NCI-H526 (cell line): ENCODE results near the gene RACGAP1.

Experiments
- DNase-seq, 2 experiments: peaks; one replicate each; lab custom pipeline; 2025; lab: John Stamatoyannopoulos, UW

RACGAP1 gene

GRCh38 chr12:49954863-49955830 lies 70.1 kb downstream of the RACGAP1 start:
- DNase-seq = no peak

DNA sequence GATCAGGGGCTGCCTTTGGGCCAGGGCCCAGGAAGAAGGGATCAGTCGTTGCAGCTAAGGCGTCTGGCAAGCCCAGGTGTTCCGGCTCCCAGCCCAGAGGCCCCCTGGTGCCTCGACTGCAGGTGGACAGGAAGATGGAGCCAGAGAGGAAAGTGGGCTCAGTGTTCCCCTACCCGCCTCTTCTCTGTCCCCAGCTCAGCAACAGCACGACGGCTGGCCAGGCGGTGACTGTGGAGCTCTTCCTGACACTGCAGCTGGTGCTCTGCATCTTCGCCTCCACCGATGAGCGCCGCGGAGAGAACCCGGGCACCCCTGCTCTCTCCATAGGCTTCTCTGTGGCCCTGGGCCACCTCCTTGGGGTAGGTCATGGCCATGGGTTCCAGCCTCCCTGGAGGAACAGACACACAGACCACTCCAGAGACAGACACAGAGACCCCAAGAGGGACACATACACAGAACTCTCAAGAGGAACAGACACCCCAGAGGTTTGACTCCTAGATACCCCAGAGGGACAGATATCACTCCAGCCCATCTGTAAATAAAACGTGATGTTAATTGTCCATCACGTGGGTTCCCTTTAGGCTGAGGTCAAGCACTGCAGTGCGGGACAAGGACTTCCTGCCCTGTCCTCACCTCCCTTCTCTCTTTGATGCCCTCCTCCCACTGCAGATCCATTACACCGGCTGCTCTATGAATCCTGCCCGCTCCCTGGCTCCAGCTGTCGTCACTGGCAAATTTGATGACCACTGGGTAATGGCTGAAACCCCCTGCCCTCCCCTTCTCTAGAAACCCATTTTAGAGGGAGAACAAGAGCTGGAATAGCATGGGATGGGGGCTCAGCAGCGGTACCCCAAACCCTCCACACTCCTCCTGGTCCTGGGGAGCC lies 71.1 kb downstream of the RACGAP1 start:
- no peak for DNase-seq

- no peak for DNase-seq
Observed at GRCh38 chr12:49953151-49953550, 72.1 kb downstream of the RACGAP1 start.

- no peak for DNase-seq
Observed at GRCh38 chr12:49952391-49953055, 72.8 kb downstream of the RACGAP1 start.

GRCh38 chr12:49951411-49952240 lies 73.7 kb downstream of the RACGAP1 start:
- no peak for DNase-seq

DNA sequence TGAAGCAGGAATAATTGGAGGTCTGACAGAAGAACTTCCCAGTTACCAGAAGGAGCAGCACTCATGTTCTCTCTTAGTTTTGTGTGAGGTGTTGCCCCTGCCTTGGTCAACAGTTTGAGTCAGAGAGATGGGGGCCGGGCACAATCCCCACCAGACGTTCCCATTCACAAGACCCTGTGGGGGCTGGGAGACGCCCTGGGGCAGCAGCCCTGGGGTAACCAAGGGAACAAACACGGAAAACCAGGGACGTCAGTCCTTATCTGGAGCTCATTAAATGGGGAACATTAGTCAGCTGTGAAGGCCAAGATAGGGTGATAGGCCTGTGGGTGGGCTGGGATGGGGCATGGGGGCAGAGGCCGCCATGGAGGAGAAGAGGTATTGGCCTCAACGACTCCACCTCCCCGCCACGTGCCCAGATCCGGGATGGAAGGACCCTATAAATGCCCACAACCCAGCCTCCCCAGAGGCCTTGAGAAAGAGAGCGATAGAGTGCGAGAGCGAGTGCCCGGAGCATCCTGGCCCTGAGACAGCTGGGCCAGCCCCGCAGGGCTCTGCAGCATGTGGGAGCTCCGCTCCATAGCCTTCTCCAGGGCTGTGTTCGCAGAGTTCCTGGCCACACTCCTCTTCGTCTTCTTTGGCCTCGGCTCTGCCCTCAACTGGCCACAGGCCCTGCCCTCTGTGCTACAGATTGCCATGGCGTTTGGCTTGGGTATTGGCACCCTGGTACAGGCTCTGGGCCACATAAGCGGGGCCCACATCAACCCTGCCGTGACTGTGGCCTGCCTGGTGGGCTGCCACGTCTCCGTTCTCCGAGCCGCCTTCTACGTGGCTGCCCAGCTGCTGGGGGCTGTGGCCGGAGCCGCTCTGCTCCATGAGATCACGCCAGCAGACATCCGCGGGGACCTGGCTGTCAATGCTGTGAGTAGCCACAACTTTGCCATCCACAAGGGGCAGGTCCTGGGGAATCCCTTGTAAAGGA lies 74.7 kb downstream of the RACGAP1 start, which contains the start of gene AQP2:
Gene AQP2, plus strand, starts transcription at position 465 of the 979 bp plus-strand sequence. Its CDS starts 94 bp downstream, at position 559.
- DNase-seq = no peak

DNA sequence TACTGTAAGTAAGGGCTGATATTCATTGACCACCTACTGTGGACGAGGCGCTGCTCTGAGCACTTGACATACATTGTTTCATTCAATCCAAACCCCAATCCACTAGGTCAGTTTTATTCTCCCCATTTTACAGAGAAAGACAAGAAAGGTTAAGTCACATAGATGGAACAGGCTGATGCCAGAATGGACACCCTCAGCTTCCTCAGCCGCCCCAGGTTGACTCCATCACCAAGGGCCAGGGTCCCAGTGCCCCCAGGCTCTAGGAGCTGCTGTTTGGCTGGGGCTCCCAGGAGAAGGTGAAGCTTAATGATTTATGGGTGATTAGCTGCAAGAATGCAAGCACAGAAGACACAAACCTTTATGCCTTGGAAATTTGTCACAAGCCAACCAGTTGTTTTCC lies 75.4 kb downstream of the RACGAP1 start:
- DNase-seq = no peak

DNA sequence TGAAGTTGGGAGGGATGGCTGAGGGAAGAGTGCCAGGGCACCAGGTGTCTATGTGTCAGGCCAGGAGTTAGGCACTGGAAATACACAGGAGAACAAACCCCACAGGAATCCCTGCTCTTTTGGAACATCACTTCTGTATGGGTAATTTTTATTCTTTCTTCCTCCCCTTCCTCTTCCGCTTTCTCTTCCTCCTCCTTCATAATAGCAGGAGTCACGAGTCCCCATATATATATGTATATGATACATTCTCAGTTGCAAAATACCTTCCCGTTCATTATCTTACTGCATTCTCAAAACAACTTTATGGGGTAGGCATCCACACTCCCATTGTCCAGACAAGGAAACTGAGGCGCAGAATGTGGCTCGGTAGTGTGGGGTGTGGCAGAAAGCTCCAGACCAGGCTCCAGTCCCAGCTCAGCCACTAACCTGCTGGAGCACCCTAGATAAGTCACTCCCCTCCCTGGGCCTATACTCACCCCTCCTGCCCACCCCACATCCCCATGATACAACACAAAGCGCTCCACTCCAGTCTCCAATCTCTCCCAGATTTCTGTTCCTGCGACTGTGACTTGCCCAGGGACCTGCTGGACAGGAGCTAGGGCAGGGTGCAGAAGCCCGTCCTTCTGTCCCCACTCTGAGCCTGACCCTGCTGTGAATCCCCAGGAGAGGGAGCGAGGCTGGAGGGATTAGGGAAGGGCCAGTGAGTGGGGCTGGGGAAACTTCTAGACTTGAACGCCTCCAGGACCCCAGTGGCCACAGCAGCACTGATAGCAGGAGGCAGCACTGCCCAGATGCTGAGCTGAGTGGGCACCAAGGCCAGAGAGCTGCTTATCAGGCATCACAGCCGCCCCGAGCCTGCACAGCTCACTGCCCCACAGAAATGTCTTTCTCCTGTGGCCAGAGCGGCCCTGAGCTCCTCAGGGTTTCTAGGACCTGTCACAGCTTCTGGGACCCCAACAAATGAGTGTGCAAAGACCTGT lies 76.1 kb downstream of the RACGAP1 start:
- DNase-seq = no peak

DNA sequence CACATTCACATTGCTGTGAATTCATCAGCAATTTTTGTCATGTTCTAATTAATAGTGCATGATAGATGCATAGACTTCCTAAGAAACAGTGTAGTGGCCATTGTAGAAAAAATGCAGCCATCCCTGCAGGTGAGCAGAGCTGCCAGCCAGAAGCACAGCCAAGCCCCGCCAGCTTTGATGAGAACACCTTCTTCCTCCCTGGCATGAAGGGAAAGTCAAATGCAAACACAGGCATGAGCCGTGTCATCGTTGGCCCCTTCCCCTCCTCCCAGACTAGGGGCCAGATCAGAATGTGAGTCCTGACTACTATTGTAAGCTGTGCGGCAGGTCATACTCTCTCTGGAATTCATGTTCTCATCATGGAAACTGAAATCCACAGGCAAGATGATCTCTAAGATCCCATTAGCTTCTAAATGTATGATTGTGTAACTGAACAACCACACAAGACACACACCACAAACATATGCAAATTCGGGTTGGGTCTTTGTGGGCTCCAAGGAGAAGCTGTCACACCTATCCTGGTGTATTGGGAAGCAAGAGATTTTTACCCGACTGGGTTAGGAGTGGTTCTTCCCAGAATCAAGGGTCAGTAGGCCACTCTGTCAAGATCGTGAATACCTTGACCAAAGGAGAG lies 77.6 kb downstream of the RACGAP1 start:
- peak in 1 of 2 experiments; percentile 45 for DNase-seq

DNA sequence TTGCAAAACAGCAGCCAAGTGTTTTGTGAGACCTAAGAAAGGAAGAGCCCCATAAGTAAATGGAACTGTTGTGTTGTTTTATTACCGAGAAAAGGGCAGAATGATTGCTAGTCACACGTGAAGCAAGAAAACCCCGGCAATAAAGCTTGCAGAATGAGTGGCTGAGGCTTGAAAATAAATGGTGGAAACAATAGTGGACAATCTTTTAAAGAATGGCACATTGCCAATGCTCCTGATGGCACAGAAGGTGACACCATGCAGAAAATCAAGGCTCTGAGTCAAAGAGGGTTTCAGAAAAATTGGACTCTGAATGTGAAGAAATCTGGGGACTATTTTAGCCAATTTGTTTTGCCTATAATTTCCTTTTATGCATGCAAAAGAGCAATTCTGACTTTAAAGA lies 78.8 kb downstream of the RACGAP1 start:
- DNase-seq = no peak

GRCh38 chr12:49946086-49946485 lies 79.2 kb downstream of the RACGAP1 start:
- no peak for DNase-seq

GRCh38 chr12:49945394-49946080 lies 79.8 kb downstream of the RACGAP1 start:
- peak; percentile 24 to 85 for DNase-seq

DNA sequence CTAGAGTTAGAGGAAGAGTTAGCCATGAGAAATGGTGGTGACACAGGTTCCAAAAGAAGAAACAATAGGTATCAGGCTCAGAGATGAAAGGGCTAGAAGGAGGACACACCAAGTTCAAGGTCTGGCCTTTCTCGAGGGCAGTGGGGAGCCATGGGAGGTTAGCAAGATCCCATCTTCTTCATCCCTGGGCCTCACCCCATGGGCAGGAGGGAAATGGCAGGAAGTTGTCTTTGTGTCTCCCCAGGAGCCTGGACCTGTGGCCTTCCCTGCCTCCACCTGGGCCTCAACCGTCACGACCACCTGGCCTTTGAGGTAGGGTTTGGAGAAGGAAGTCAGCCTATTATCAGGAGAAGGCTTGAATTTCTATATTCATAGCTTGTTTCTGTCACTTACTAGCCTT lies 80.6 kb downstream of the RACGAP1 start:
- DNase-seq = no peak

DNA sequence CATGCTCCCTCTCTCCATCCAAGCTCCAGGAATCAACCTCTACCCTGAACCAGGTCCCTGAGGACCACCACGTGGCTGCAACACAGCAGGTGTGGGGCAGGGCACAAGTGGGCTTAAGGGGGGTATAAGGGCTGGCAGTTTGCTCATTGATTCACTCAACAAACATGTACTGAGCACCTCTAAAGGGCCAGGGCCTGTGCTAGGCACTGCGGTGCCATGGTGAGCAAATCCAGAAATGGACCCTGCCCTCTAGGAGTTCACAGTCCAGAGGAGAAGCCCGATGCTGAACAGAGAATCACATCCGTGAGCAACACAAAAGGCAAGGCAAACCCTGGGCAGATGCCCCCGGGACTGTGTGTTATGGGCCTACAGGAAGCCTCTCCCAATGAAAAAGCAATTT lies 81.2 kb downstream of the RACGAP1 start:
- DNase-seq = no peak

GRCh38 chr12:49943625-49943960 lies 81.7 kb downstream of the RACGAP1 start:
- no peak for DNase-seq

GRCh38 chr12:49942921-49943624 lies 82.2 kb downstream of the RACGAP1 start:
- no peak for DNase-seq

- DNase-seq = no peak
Observed at GRCh38 chr12:49942512-49942893, 82.8 kb downstream of the RACGAP1 start.
